Measurements from ENCODE around the gene ARMH3. TPM values are rescaled to one million over a fixed set of nuclear protein-coding genes. Genes with fewer than 3 reads are reported as not detected.

ARMH3 gene
- total RNA-seq, 4 donors from 2014 or later: 11.5 to 29.7 (median 19.5) TPM

GRCh38 chr10:102072673-102073527, 16.9 kb upstream of the ARMH3 start:
- Histone ChIP-seq H3K27me3 (no peaks in the 10 kb centered on the region), H3K4me1 (peaks cover 0 to 15% (median 2%) of the 10 kb centered on the region in 4 donors), H3K36me3 (no peaks in the 10 kb centered on the region), H3K9me3 (no peaks in the 10 kb centered on the region), H3K4me3 (no peak overlapping the region), H3K27ac (no peak overlapping the region)
- TF ChIP-seq EP300 (IDR thresholded peaks at IDR 0.05; ENCODE audit: low read depth) (no peak), POLR2A (IDR thresholded peaks at IDR 0.05) (no peak), CTCF (IDR thresholded peaks at IDR 0.05) (peak; percentile 88 to 93 (median 90))
- peak; percentile 86 for DNase-seq
- WGBS, 2 donors (ENCODE audit: low coverage in 1 of 2): 75 to 94% methylated on average over 2 to 4 of the region's 4 CpGs
- intact Hi-C loops (cut with DNase I; ENCODE audit: low total_unique reads) (no loop called here), in situ Hi-C loops (cut with MboI; ENCODE audit: low pct_ligation_motif_present in 1 of 4, low pct_unique_long_range_greater_than_20kb in 1 of 4, low sequenced_read_pairs in 3 of 4) (no loop called here)

- H3K27ac ChIP-seq: no peak overlapping the region
- no peaks in the 10 kb centered on the region for H3K36me3 ChIP-seq
- intact Hi-C loops (cut with DNase I; ENCODE audit: low total_unique reads): no loop called here
- no peaks in the 10 kb centered on the region for H3K9me3 ChIP-seq
- TF ChIP-seq POLR2AphosphoS5 (IDR thresholded peaks at IDR 0.05) (no peak), POLR2A (IDR thresholded peaks at IDR 0.05) (no peak), CTCF (IDR thresholded peaks at IDR 0.05) (no peak), EP300 (IDR thresholded peaks at IDR 0.05; ENCODE audit: low read depth) (no peak)
- H3K27me3 ChIP-seq: no peaks in the 10 kb centered on the region
- no peak overlapping the region for H3K4me3 ChIP-seq
- in situ Hi-C loops (cut with MboI; ENCODE audit: low pct_ligation_motif_present in 1 of 4, low pct_unique_long_range_greater_than_20kb in 1 of 4, low sequenced_read_pairs in 3 of 4): no loop called here
- peaks cover 15 to 39% (median 21%) of the 10 kb centered on the region in 4 donors for H3K4me1 ChIP-seq
- DNase-seq: no peak
Measured at GRCh38 chr10:102069071-102069470, 13.1 kb upstream of the ARMH3 start.

- H3K9me3 ChIP-seq: no peaks in the 10 kb centered on the region
- TF ChIP-seq POLR2A (IDR thresholded peaks at IDR 0.05) (no peak), EP300 (IDR thresholded peaks at IDR 0.05; ENCODE audit: low read depth) (no peak), POLR2AphosphoS5 (IDR thresholded peaks at IDR 0.05) (no peak), CTCF (IDR thresholded peaks at IDR 0.05) (no peak)
- H3K36me3 ChIP-seq: no peaks in the 10 kb centered on the region
- in situ Hi-C loops (cut with MboI; ENCODE audit: low pct_ligation_motif_present in 1 of 4, low pct_unique_long_range_greater_than_20kb in 1 of 4, low sequenced_read_pairs in 3 of 4) (no loop called here), intact Hi-C loops (cut with DNase I; ENCODE audit: low total_unique reads) (no loop called here)
- DNase-seq: peak; percentile 27
- H3K4me3 ChIP-seq: no peak overlapping the region
- H3K27me3 ChIP-seq: no peaks in the 10 kb centered on the region
- H3K27ac ChIP-seq: no peak overlapping the region
- WGBS, 2 donors (ENCODE audit: low coverage in 1 of 2): 20 to 43% methylated on average over 1 of the region's 1 CpG
- peaks cover 15 to 39% (median 21%) of the 10 kb centered on the region in 4 donors for H3K4me1 ChIP-seq
Measured at GRCh38 chr10:102068216-102068615, 12.2 kb upstream of the ARMH3 start.

GRCh38 chr10:102067091-102067916, 11.3 kb upstream of the ARMH3 start:
- no peak overlapping the region for H3K4me3 ChIP-seq
- no peaks in the 10 kb centered on the region for H3K36me3 ChIP-seq
- H3K27ac ChIP-seq: no peak overlapping the region
- intact Hi-C loops (cut with DNase I; ENCODE audit: low total_unique reads): no loop called here
- no peak for DNase-seq
- in situ Hi-C loops (cut with MboI; ENCODE audit: low pct_ligation_motif_present in 1 of 4, low pct_unique_long_range_greater_than_20kb in 1 of 4, low sequenced_read_pairs in 3 of 4): no loop called here
- H3K4me1 ChIP-seq: peaks cover 15 to 35% (median 19%) of the 10 kb centered on the region in 4 donors
- H3K9me3 ChIP-seq: no peaks in the 10 kb centered on the region
- no peaks in the 10 kb centered on the region for H3K27me3 ChIP-seq
- 86% methylated on average over 16 of the region's 18 CpGs; no CpG with 5 or more reads in 1 of the 2 donors for WGBS, 2 donors (ENCODE audit: low coverage in 1 of 2)
- TF ChIP-seq POLR2AphosphoS5 (IDR thresholded peaks at IDR 0.05) (no peak), POLR2A (IDR thresholded peaks at IDR 0.05) (no peak), EP300 (IDR thresholded peaks at IDR 0.05; ENCODE audit: low read depth) (no peak), CTCF (IDR thresholded peaks at IDR 0.05) (no peak)
